GM12891 (cell line): ENCODE results near the gene GRPEL1.

Source experiments
- DNase-seq: peaks from one replicate; pipeline ENCODE4 v3.0.0; 2011; ENCODE audit warnings: low spot score; ENCODE audit not compliant: insufficient read length
- FAIRE-seq: peaks from 2 replicates; lab custom pipeline; 2011; peaks lifted over from hg19 to GRCh38; lab: Jason Lieb, UNC
- PAX5 ChIP-seq: IDR thresholded peaks from 2 replicates; pipeline ENCODE4 v1.6.1; 2011; ENCODE audit warnings: low read length, moderate library complexity, mild to moderate bottlenecking; ENCODE audit not compliant: insufficient read depth, severe bottlenecking
- POLR2A ChIP-seq: IDR thresholded peaks from 2 replicates; pipeline ENCODE4 v1.6.1; 2011; ENCODE audit warnings: low read depth, low read length, control low read depth
- POLR2AphosphoS5 ChIP-seq: IDR thresholded peaks from 2 replicates; pipeline ENCODE4 v1.6.1; 2011; ENCODE audit warnings: low read depth, low read length, control low read depth
- POU2F2 ChIP-seq: IDR thresholded peaks from 2 replicates; pipeline ENCODE4 v1.6.1; 2011; ENCODE audit warnings: low read depth, mild to moderate bottlenecking, control low read depth, low read length, moderate library complexity
- SPI1 ChIP-seq: IDR thresholded peaks from 2 replicates; pipeline ENCODE4 v1.6.1; 2011; ENCODE audit warnings: low read depth, low read length, control low read depth
- TAF1 ChIP-seq: IDR thresholded peaks from 2 replicates; pipeline ENCODE4 v1.6.1; 2011; ENCODE audit warnings: low read depth, low read length, control low read depth

GRPEL1 gene

GRCh38 chr4:7055111-7055989 lies 12.5 kb downstream of the GRPEL1 start:
- no peak for DNase-seq
- no peak for FAIRE-seq
- 0 out of 2 replicates have a peak, but pooled peaks have one; percentile 33 for TF ChIP-seq POLR2AphosphoS5
- no peak for TF ChIP-seq POU2F2
- TF ChIP-seq PAX5 = no peak

GRCh38 chr4:7054106-7054880 lies 13.6 kb downstream of the GRPEL1 start:
- no peak for TF ChIP-seq TAF1
- TF ChIP-seq POU2F2 = no peak
- no peak for TF ChIP-seq POLR2AphosphoS5
- no peak for TF ChIP-seq SPI1
- TF ChIP-seq POLR2A = no peak
- no peak for TF ChIP-seq PAX5
- DNase-seq (no peak), FAIRE-seq (no peak)

GRCh38 chr4:7052923-7053715 lies 14.7 kb downstream of the GRPEL1 start:
- FAIRE-seq (no peak), DNase-seq (no peak)
- no peak for TF ChIP-seq SPI1

- no peak for DNase-seq
- no peak for TF ChIP-seq POLR2A
- no peak for TF ChIP-seq PAX5
- no peak for TF ChIP-seq SPI1
- TF ChIP-seq POLR2AphosphoS5 = no peak
- TF ChIP-seq POU2F2 = no peak
- TF ChIP-seq TAF1 = no peak
- FAIRE-seq = no peak
These were observed 15.6 kb downstream of the GRPEL1 start for GRCh38 chr4:7052313-7052712.

- no peak for FAIRE-seq
These were observed 16.0 kb downstream of the GRPEL1 start for GRCh38 chr4:7051905-7052304.

GRCh38 chr4:7051144-7051495 lies 16.7 kb downstream of the GRPEL1 start:
- DNase-seq (no peak), FAIRE-seq (no peak)
- TF ChIP-seq POLR2A (no peak), PAX5 (no peak), TAF1 (no peak), SPI1 (no peak), POLR2AphosphoS5 (no peak), POU2F2 (no peak)

More at GRCh38 chr4:7051905-7052304, 16.0 kb downstream of the GRPEL1 start:
- DNase-seq = no peak
- TF ChIP-seq POLR2A (no peak), POLR2AphosphoS5 (no peak), PAX5 (no peak), POU2F2 (no peak), SPI1 (no peak), TAF1 (no peak)

GRCh38 chr4:7050481-7051143 lies 17.3 kb downstream of the GRPEL1 start:
- FAIRE-seq = no peak
- no peak for TF ChIP-seq PAX5
- no peak for TF ChIP-seq POLR2AphosphoS5
- TF ChIP-seq POLR2A = no peak
- no peak for TF ChIP-seq SPI1
- no peak for TF ChIP-seq POU2F2
- TF ChIP-seq TAF1 = no peak
- no peak for DNase-seq

- FAIRE-seq = no peak
These were observed 18.1 kb downstream of the GRPEL1 start for GRCh38 chr4:7049739-7050138.

More at GRCh38 chr4:7049739-7050138, 18.1 kb downstream of the GRPEL1 start:
- TF ChIP-seq POU2F2 (no peak), POLR2A (no peak), POLR2AphosphoS5 (no peak), TAF1 (no peak), PAX5 (no peak), SPI1 (no peak)
- no peak for DNase-seq
